Measurements from ENCODE around the gene CANX. TPM values are rescaled to one million over a fixed set of nuclear protein-coding genes. Genes with fewer than 3 reads are reported as not detected.

Gene CANX
- total and polyA plus RNA-seq, 9 of the 15 experiments (the other 6 are each of a cell fraction or from before 2014, with no cell fraction given), result 155 to 893 (median 589) TPM

- TF ChIP-seq KDM4B (IDR thresholded peaks at IDR 0.05; ENCODE audit: borderline replicate concordance in 2 of 2, low read depth in 1 of 2), result no peak
- no peak for TF ChIP-seq ZNF785 (CRISPR knock-in tag; IDR thresholded peaks at IDR 0.05)
- TF ChIP-seq FOSL1 (tag; conservative IDR thresholded peaks at IDR 0.05), result 0 out of 2 replicates have a peak, but pooled peaks have one; percentile 19
- 0 out of 2 replicates have a peak, but pooled peaks have one; percentile 40 for TF ChIP-seq SMAD3 (CRISPR knock-in tag; conservative IDR thresholded peaks at IDR 0.05)
- TF ChIP-seq, protein P1, sequence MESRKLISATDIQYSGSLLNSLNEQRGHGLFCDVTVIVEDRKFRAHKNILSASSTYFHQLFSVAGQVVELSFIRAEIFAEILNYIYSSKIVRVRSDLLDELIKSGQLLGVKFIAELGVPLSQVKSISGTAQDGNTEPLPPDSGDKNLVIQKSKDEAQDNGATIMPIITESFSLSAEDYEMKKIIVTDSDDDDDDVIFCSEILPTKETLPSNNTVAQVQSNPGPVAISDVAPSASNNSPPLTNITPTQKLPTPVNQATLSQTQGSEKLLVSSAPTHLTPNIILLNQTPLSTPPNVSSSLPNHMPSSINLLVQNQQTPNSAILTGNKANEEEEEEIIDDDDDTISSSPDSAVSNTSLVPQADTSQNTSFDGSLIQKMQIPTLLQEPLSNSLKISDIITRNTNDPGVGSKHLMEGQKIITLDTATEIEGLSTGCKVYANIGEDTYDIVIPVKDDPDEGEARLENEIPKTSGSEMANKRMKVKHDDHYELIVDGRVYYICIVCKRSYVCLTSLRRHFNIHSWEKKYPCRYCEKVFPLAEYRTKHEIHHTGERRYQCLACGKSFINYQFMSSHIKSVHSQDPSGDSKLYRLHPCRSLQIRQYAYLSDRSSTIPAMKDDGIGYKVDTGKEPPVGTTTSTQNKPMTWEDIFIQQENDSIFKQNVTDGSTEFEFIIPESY (CRISPR knock-in tag; IDR thresholded peaks at IDR 0.05), result peak; percentile 23; the same call in 1 of the 2 replicates
- TF ChIP-seq ZNF384 (IDR thresholded peaks at IDR 0.05; ENCODE audit: low read depth, low read length), result 0 out of 2 replicates have a peak, but pooled peaks have one; percentile 11
- TF ChIP-seq POLR2A (conservative IDR thresholded peaks at IDR 0.05), result peak; percentile 62
- TF ChIP-seq, protein P2, sequence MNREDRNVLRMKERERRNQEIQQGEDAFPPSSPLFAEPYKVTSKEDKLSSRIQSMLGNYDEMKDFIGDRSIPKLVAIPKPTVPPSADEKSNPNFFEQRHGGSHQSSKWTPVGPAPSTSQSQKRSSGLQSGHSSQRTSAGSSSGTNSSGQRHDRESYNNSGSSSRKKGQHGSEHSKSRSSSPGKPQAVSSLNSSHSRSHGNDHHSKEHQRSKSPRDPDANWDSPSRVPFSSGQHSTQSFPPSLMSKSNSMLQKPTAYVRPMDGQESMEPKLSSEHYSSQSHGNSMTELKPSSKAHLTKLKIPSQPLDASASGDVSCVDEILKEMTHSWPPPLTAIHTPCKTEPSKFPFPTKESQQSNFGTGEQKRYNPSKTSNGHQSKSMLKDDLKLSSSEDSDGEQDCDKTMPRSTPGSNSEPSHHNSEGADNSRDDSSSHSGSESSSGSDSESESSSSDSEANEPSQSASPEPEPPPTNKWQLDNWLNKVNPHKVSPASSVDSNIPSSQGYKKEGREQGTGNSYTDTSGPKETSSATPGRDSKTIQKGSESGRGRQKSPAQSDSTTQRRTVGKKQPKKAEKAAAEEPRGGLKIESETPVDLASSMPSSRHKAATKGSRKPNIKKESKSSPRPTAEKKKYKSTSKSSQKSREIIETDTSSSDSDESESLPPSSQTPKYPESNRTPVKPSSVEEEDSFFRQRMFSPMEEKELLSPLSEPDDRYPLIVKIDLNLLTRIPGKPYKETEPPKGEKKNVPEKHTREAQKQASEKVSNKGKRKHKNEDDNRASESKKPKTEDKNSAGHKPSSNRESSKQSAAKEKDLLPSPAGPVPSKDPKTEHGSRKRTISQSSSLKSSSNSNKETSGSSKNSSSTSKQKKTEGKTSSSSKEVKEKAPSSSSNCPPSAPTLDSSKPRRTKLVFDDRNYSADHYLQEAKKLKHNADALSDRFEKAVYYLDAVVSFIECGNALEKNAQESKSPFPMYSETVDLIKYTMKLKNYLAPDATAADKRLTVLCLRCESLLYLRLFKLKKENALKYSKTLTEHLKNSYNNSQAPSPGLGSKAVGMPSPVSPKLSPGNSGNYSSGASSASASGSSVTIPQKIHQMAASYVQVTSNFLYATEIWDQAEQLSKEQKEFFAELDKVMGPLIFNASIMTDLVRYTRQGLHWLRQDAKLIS (CRISPR knock-in tag; IDR thresholded peaks at IDR 0.05), result no peak
- TF ChIP-seq, protein P3, sequence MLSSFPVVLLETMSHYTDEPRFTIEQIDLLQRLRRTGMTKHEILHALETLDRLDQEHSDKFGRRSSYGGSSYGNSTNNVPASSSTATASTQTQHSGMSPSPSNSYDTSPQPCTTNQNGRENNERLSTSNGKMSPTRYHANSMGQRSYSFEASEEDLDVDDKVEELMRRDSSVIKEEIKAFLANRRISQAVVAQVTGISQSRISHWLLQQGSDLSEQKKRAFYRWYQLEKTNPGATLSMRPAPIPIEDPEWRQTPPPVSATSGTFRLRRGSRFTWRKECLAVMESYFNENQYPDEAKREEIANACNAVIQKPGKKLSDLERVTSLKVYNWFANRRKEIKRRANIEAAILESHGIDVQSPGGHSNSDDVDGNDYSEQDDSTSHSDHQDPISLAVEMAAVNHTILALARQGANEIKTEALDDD (IDR thresholded peaks at IDR 0.05), result peak; percentile 24
- peak; percentile 3 for TF ChIP-seq DACH1 (IDR thresholded peaks at IDR 0.05; ENCODE audit: partially characterized antibody)
- TF ChIP-seq ZNF511 (CRISPR knock-in tag; IDR thresholded peaks at IDR 0.05), result no peak
- TF ChIP-seq HDAC1 (IDR thresholded peaks at IDR 0.05), result 0 out of 4 replicates have a peak, but pooled peaks of 1 of the 2 experiments have one; percentile 22
- no peak for TF ChIP-seq SAFB (IDR thresholded peaks at IDR 0.05; ENCODE audit: borderline replicate concordance, low read depth, low read length)
- TF ChIP-seq ZNF253 (CRISPR knock-in tag; conservative IDR thresholded peaks at IDR 0.05), result no peak
- TF ChIP-seq SUPT5H (IDR thresholded peaks at IDR 0.05), result peak; percentile 58; the same call in 1 of the 2 replicates
- TF ChIP-seq, protein P4, sequence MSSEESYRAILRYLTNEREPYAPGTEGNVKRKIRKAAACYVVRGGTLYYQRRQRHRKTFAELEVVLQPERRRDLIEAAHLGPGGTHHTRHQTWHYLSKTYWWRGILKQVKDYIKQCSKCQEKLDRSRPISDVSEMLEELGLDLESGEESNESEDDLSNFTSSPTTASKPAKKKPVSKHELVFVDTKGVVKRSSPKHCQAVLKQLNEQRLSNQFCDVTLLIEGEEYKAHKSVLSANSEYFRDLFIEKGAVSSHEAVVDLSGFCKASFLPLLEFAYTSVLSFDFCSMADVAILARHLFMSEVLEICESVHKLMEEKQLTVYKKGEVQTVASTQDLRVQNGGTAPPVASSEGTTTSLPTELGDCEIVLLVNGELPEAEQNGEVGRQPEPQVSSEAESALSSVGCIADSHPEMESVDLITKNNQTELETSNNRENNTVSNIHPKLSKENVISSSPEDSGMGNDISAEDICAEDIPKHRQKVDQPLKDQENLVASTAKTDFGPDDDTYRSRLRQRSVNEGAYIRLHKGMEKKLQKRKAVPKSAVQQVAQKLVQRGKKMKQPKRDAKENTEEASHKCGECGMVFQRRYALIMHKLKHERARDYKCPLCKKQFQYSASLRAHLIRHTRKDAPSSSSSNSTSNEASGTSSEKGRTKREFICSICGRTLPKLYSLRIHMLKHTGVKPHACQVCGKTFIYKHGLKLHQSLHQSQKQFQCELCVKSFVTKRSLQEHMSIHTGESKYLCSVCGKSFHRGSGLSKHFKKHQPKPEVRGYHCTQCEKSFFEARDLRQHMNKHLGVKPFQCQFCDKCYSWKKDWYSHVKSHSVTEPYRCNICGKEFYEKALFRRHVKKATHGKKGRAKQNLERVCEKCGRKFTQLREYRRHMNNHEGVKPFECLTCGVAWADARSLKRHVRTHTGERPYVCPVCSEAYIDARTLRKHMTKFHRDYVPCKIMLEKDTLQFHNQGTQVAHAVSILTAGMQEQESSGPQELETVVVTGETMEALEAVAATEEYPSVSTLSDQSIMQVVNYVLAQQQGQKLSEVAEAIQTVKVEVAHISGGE (CRISPR knock-in tag; IDR thresholded peaks at IDR 0.05), result 0 out of 6 replicates have a peak, but pooled peaks of 1 of the 3 experiments have one; percentile 8
- TF ChIP-seq NELFE (IDR thresholded peaks at IDR 0.05; ENCODE audit: insufficient read depth, insufficient read length), result no peak
Observed at GRCh38 chr5:179731791-179732411, 33.1 kb downstream of the CANX start (continued).
